RWPE1 (cell line): ENCODE results near the gene TRIM28.

Experiments
- CTCF ChIA-PET: fragments of 350-600 bp; sonication (Branson Sonifier 250); formaldehyde crosslinking; extraction: SDS; loops from one replicate; lab custom pipeline; 2021; lab: Yijun Ruan, JAX
- POLR2A ChIA-PET: fragments of 400-600 bp; formaldehyde crosslinking; extraction: SDS; loops from one replicate; lab custom pipeline; 2020; ENCODE audit warnings: antibody characterized with exemption; ENCODE audit not compliant: low non-redundant PET; lab: Yijun Ruan, JAX
- DNase-seq: peaks from one replicate; pipeline ENCODE4 v3.0.0; 2012; ENCODE audit warnings: low spot score
- H3K27ac ChIP-seq: fragments of 450-650 bp; 2 replicates; pipeline ENCODE4 v1.5.1; 2017
- CTCF ChIP-seq: fragments of 450-650 bp; conservative IDR thresholded peaks from 2 replicates; pipeline ENCODE4 v1.5.1; 2017; ENCODE audit warnings: low read depth, mild to moderate bottlenecking

The TRIM28 gene

DNA sequence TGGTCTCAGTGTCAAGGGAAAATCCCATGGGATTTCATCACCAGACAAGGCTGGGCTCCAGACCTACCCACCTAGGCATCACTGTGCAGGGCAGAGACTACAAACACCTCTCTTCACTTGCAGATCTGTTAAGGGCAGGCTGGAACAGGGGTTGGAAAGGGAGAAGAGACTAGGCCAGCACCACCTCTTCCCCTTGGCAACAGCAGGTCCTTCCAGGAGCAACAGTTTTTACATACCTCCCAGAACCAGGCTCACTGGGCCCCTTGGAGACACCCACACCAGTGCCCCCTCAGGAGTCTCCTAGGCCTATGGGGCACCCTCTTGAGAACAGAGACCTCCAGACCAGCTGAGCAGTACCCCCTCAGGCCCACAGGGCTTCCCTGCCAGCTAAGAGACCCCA is 17.1 kb downstream of the TRIM28 start:
- no peak for DNase-seq
- peak overlapping the region; percentile 100 for H3K27ac ChIP-seq
- ChIA-PET POLR2A (no interaction called here), CTCF (no interaction called here)
- no peak for TF ChIP-seq CTCF

GRCh38 chr19:58561373-58562121 is 17.7 kb downstream of the TRIM28 start:
- ChIA-PET CTCF (no interaction called here), POLR2A (no interaction called here)
- TF ChIP-seq CTCF: no peak
- no peak for DNase-seq
- peak overlapping the region; percentile 100 for H3K27ac ChIP-seq

GRCh38 chr19:58562122-58563033 is 18.5 kb downstream of the TRIM28 start:
- CTCF ChIA-PET: interaction anchor here (0.6 kb wide), 2 partner anchors 10 to 469 kb away, joined by 3 read pairs; no protein-coding TSS in a partner anchor
- POLR2A ChIA-PET: interaction anchor here (0.7 to 1.0 kb wide), 2 partner anchors 13 to 43 kb away, joined by 3 read pairs; partner anchors contain the start of gene ZBTB45
- no peak for DNase-seq
- peak overlapping the region; percentile 100 for H3K27ac ChIP-seq
- TF ChIP-seq CTCF: no peak

GRCh38 chr19:58563034-58563573 is 19.2 kb downstream of the TRIM28 start:
- DNase-seq: no peak
- TF ChIP-seq CTCF: no peak
- ChIA-PET POLR2A (interaction anchor here (0.7 to 1.0 kb wide), 2 partner anchors 12 to 43 kb away, joined by 3 read pairs; partner anchors contain the start of gene ZBTB45), CTCF (no interaction called here)
- peak overlapping the region; percentile 100 for H3K27ac ChIP-seq

DNA sequence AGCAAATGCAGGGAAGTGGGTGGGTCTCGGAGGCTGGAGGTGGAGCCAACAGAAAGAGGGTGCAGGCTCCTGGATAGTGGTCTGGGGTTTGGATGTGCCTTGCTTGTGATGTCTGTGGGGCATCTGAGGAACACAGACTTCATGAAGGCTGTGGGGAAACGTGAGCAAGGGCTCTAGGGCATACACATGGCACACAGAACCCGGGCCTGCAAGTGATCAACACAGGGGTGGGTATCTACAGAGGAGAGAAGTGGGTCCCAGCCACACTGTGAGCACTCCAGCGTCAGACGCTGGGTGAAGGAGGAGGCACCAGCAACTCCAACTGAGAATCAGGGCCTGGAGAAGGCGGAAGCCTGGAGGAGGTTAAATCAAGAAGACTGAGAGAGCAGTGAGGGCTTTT is 20.0 kb downstream of the TRIM28 start:
- POLR2A ChIA-PET: no interaction called here
- CTCF ChIA-PET: no interaction called here
- TF ChIP-seq CTCF: no peak
- H3K27ac ChIP-seq: no peak overlapping the region
- DNase-seq: no peak

GRCh38 chr19:58566989-58567388 is 23.1 kb downstream of the TRIM28 start:
- no peak for TF ChIP-seq CTCF
- CTCF ChIA-PET: no interaction called here
- H3K27ac ChIP-seq: 0 out of 2 replicates have a peak overlapping the region, but pooled peaks have one; percentile 13
- POLR2A ChIA-PET: interaction anchor here (0.6 kb wide), 1 partner anchor 46 kb away, joined by 5 read pairs; no protein-coding TSS in a partner anchor
- DNase-seq: no peak
